Measurements from ENCODE around the gene REC8.

The REC8 gene

DNA sequence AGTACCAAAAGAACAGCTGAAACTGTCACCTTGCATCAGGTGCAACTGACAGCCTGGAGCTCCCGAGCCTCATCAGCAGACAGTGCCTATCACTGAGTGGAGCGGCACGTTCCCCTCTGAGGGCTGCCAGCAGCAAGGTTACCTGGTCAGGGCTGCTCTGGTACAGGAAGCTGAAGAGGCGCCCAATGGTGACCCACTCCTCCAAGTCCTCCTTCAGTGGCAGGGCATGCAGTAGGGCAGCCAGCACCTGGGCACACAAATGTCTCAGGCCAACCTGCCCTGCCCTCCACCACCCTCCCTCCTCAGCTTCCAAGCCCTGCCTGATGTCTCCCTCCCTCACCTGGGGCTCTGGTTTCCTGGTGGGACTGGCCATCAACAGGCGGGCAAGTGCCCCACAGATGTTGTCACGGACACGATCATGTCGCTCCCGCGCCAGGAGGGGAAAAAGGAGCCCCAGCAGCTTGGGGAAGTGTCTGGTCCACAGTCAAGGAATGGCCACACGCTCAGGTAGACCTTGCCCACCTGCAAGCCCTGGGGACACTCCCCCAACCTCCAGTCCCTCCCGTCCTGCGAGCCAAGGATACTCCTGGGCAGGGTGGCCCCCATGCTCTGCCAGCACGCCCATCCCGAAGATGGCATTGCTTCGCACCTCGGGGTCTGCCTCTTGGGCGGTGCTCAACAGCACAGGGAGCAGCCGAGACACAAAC, 9.6 kb downstream of the REC8 start:
- no peaks in the 10 kb centered on the region for H3K9me3 Mint-ChIP-seq
- peaks cover 39% of the 10 kb centered on the region for H3K36me3 Mint-ChIP-seq (ENCODE audit: low read depth)
- H3K27me3 Mint-ChIP-seq (ENCODE audit: low read depth), result no peaks in the 10 kb centered on the region
- TF ChIP-seq, protein P1, sequence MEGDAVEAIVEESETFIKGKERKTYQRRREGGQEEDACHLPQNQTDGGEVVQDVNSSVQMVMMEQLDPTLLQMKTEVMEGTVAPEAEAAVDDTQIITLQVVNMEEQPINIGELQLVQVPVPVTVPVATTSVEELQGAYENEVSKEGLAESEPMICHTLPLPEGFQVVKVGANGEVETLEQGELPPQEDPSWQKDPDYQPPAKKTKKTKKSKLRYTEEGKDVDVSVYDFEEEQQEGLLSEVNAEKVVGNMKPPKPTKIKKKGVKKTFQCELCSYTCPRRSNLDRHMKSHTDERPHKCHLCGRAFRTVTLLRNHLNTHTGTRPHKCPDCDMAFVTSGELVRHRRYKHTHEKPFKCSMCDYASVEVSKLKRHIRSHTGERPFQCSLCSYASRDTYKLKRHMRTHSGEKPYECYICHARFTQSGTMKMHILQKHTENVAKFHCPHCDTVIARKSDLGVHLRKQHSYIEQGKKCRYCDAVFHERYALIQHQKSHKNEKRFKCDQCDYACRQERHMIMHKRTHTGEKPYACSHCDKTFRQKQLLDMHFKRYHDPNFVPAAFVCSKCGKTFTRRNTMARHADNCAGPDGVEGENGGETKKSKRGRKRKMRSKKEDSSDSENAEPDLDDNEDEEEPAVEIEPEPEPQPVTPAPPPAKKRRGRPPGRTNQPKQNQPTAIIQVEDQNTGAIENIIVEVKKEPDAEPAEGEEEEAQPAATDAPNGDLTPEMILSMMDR (IDR thresholded peaks at IDR 0.05; ENCODE audit: unreplicated experiment in 3 of 3), result no peak
- peak overlapping the region in 1 of 3 experiments; percentile 98 for H3K27ac Mint-ChIP-seq
- H3K4me1 Mint-ChIP-seq, result peaks cover 10% of the 10 kb centered on the region
- H3K4me3 Mint-ChIP-seq, result no peak overlapping the region

DNA sequence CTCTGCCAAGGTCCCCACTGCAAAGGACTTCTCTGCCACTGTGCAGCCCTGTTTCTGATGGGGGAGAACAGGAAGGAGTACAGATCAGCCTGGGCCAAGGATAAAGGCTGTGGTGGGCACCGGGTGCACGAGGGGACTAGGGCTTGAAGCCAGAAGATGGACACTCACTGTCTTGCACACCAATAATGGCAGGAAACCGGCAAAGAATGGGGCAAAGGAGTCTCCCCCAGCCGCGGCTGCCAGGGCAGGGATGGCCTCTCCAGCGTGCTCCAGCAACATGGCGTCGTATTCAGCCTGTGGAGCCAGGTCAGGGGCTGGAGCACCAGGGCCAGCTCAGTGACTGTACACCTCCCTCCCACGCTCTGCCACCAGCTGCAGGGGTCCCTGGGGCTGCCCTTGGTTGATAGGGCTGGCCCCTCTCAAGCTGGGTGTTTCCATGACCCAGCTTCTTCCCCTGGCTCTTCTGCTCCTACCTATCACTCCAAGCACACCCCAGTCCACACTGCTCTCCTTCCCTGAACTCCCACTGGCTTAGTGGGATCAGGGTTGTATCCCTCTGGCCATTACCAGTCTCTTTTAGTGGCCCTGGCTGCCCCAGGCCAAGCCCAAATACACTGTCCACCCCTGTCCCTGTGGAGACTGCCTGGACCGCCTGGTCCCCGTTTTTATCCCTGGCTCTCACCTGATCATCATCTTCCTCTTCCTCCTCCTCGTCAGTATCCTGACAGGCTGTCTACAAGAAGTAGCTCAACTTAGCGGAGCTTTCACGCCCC, 10.4 kb downstream of the REC8 start:
- Mint-ChIP-seq H3K36me3 (ENCODE audit: low read depth) (peaks cover 35% of the 10 kb centered on the region), H3K27me3 (ENCODE audit: low read depth) (no peaks in the 10 kb centered on the region), H3K9me3 (no peaks in the 10 kb centered on the region), H3K4me3 (no peak overlapping the region), H3K4me1 (peaks cover 13% of the 10 kb centered on the region), H3K27ac (peak overlapping the region in 1 of 3 experiments; percentile 63)
- TF ChIP-seq, protein P1 (IDR thresholded peaks at IDR 0.05; ENCODE audit: unreplicated experiment in 3 of 3), result no peak

DNA sequence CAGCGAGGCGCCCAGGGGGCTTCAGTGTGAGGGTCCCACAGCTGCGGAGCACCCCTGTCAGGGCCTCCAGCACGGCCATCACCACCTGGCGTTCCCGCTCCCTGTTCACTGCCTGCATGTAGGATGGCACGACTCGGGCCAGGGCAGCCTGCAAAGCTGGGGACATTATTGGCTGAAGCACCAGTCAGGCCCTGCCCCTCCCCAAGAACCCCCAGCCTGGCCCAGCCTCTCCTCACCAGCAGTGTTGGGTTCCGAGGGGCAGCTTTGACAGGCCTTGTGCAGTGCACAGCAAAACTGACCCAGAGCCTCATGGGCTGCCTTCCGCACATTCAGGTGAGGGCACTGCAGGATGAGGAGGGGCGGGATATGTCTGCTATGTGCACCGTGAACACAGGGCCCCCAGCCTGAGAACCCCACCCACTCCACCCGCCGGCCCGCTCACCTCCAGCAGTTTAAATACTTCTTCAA, 11.2 kb downstream of the REC8 start:
- Mint-ChIP-seq H3K27me3 (ENCODE audit: low read depth) (no peaks in the 10 kb centered on the region), H3K9me3 (no peaks in the 10 kb centered on the region), H3K27ac (no peak overlapping the region), H3K4me3 (no peak overlapping the region), H3K4me1 (peaks cover 21% of the 10 kb centered on the region), H3K36me3 (ENCODE audit: low read depth) (peaks cover 35% of the 10 kb centered on the region)
- TF ChIP-seq, protein P1 (IDR thresholded peaks at IDR 0.05; ENCODE audit: unreplicated experiment in 3 of 3), result no peak

DNA sequence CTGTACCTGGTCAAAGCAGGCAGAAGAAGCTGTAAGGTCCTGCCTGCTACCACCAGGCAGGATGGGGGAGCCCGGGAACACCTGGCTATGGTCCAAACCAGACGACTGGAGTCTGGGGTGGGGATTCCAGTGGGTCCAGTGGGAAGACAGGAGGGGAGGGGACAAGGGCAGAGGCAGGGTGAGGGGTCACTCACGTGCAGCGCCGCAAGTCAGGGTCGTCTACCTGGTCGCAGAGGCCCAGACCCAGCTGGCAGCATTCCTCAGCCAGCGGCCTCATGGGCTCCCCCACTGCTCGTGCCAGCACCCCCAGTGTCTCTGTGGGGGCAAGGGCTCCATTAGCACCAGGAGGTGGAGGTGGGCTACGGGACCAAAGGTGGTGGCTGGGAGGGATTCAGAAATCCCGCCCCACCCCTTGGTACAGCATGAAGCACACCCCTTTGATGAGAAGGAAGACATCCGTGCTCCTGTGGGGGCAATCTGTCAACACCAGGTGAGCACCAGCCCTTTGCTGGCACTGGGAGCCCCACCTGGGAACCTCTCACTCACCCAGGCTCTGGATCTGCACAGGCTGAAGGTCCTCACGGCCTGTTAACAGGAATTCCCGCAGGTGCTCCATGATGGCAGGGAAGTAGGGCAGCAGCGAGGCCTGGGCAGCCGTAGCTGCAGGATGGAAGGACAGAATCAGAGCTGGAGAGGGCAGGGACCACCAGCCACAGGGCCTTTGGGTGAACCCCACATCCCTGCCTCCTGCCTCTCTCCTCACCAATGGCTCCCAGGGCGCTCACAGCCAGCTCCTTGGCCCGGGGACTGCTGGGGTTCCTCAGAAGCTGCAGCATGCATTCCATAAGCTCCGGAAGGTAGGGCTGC, 12.5 kb downstream of the REC8 start:
- no peak overlapping the region for H3K27ac Mint-ChIP-seq
- no peaks in the 10 kb centered on the region for H3K9me3 Mint-ChIP-seq
- peak overlapping the region in 1 of 3 experiments; percentile 40 for H3K4me3 Mint-ChIP-seq
- TF ChIP-seq, protein P1 (IDR thresholded peaks at IDR 0.05; ENCODE audit: unreplicated experiment in 3 of 3), result no peak
- H3K4me1 Mint-ChIP-seq, result peaks cover 27% of the 10 kb centered on the region
- no peaks in the 10 kb centered on the region for H3K27me3 Mint-ChIP-seq (ENCODE audit: low read depth)
- peaks cover 34% of the 10 kb centered on the region for H3K36me3 Mint-ChIP-seq (ENCODE audit: low read depth)

DNA sequence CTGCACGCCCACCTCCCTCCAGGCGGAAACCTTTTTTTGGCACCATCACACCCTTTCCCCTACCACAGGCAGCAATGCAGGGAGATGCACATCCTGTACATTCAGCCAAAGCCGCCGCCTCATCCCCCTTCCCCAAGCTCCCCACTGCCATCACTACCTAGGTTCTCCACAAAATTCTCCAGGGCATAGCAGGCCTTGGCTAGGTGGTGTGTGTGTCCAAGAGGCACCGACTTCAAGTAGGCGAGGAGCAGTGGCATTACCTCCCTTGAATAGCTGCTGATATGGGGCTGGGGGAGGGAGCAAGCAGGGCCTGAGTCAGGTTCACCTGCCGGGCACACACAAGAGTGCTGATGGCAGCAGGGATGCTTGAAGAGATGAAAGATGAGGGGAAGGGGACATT, 13.1 kb downstream of the REC8 start:
- Mint-ChIP-seq H3K27me3 (ENCODE audit: low read depth) (no peaks in the 10 kb centered on the region), H3K27ac (no peak overlapping the region), H3K4me1 (peaks cover 27% of the 10 kb centered on the region), H3K4me3 (peak overlapping the region in 2 of 3 experiments; percentile 24 to 46), H3K9me3 (no peaks in the 10 kb centered on the region), H3K36me3 (ENCODE audit: low read depth) (peaks cover 31% of the 10 kb centered on the region)
- TF ChIP-seq, protein P1 (IDR thresholded peaks at IDR 0.05; ENCODE audit: unreplicated experiment in 3 of 3), result no peak

Data from nephron (organoid).